CD4-positive, CD25-positive, alpha-beta regulatory T cell (primary cell): ENCODE data around the gene RPL39. TPM values are rescaled to one million over a fixed set of nuclear protein-coding genes. Genes with fewer than 3 reads are reported as not detected.
"Not testable (repeated sequence)": the region's sequence is repeated elsewhere in the genome, so short reads cannot be mapped to it uniquely, and the experiment has no call there.

Experiments
- ATAC-seq, 2 donors: fragments of 150-1000 bp; cut with Tn5 transposase; one replicate each; pipeline ENCODE4 v1.10.0; 2021; ENCODE audit warnings: low read depth in 2 of 2, moderate number of reproducible peaks in 2 of 2, moderate library complexity in 1 of 2
- DNase-seq, 3 donors: peaks; one replicate each; pipeline versions ENCODE4 v3.0.0 to v3.0.0-alpha.2; 2012 to 2022; ENCODE audit warnings: mixed read lengths in 1 of 3
- H3K27ac ChIP-seq: one replicate; pipeline ENCODE4 v1.7.0; 2013; ENCODE audit warnings: mild to moderate bottlenecking, low read length; ENCODE audit not compliant: insufficient read depth, poor library complexity, severe bottlenecking
- H3K27me3 ChIP-seq: one replicate; pipeline ENCODE4 v1.7.0; 2013; ENCODE audit warnings: low read length; ENCODE audit not compliant: control insufficient read depth, insufficient read depth
- H3K36me3 ChIP-seq: one replicate; pipeline ENCODE4 v1.7.0; 2013; ENCODE audit warnings: mild to moderate bottlenecking, low read length, moderate library complexity; ENCODE audit not compliant: control insufficient read depth, insufficient read depth
- H3K4me1 ChIP-seq: 2 replicates; pipeline ENCODE4 v1.7.0; 2013; ENCODE audit warnings: mild to moderate bottlenecking, low read length; ENCODE audit not compliant: insufficient read depth, control insufficient read depth, poor library complexity, severe bottlenecking
- H3K4me3 ChIP-seq: one replicate; pipeline ENCODE4 v1.7.0; 2013; ENCODE audit warnings: low read depth, mild to moderate bottlenecking, low read length, moderate library complexity
- H3K9me3 ChIP-seq, 2 experiments: 1 replicate in 1 of 2; 2 replicates in 1 of 2; pipeline ENCODE4 v1.7.0; 2013; ENCODE audit warnings: low read length in 2 of 2, mild to moderate bottlenecking in 1 of 2, moderate library complexity in 1 of 2; ENCODE audit not compliant: control insufficient read depth in 2 of 2
- H3K27ac Mint-ChIP-seq, 3 donors: one replicate each; pipeline ENCODE4 v1.8.0; 2020 to 2022; ENCODE audit warnings: mild to moderate bottlenecking in 3 of 3, mixed read lengths in 3 of 3, moderate library complexity in 2 of 3
- H3K27me3 Mint-ChIP-seq: one replicate; pipeline ENCODE4 v1.8.0; 2022; ENCODE audit warnings: mild to moderate bottlenecking, mixed read lengths
- H3K36me3 Mint-ChIP-seq: one replicate; pipeline ENCODE4 v1.8.0; 2020; ENCODE audit warnings: mixed read lengths
- H3K4me1 Mint-ChIP-seq, 4 donors: one replicate each; pipeline ENCODE4 v1.8.0; 2020 to 2022; ENCODE audit warnings: mixed read lengths in 4 of 4, mild to moderate bottlenecking in 1 of 4
- H3K4me3 Mint-ChIP-seq, 4 donors: one replicate each; pipeline ENCODE4 v1.8.0; 2020 to 2022; ENCODE audit warnings: mild to moderate bottlenecking in 4 of 4, mixed read lengths in 4 of 4, moderate library complexity in 3 of 4
- H3K9me3 Mint-ChIP-seq, 7 donors: one replicate each; pipeline ENCODE4 v1.8.0; 2020 to 2022; ENCODE audit warnings: mixed read lengths in 7 of 7, mild to moderate bottlenecking in 3 of 7, moderate library complexity in 2 of 7
- polyA plus RNA-seq, 4 donors: library from polyadenylated mRNA; unstranded; fragments of 300-500 nt; fragmentation: Illumina TruSeq; gene quantifications; one replicate each; pipeline ENCODE4 v1.2.3, GENCODE V29; 2021
- total RNA-seq: library from RNA; stranded (reverse); gene quantifications from one replicate; pipeline ENCODE4 v1.2.3, GENCODE V29; 2022

RPL39 gene
- total and polyA plus RNA-seq, 5 donors from 2014 or later: 2,712 to 5,634 (median 3,977) TPM

DNA sequence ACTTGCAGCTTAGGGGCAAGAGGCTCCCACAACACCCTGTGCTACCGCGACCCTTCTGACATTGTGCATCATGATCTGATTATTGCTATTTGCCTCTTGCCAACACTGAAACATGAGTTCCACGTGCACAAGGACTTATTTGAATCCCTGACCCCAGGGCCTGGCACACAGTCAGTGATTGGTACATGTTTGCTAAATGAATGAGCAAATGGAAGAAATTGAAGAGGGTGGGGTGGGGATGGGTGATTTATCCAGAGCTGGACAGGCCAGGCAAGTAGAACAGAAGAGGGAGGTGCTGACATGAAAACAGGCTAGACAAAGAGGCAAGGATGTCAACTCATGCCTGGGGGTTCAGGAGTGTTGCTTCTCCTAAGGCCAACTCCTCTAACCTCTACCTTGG, 24.9 kb upstream of the RPL39 start:
- Histone ChIP-seq H3K27ac (no peak overlapping the region), H3K27me3 (no peaks in the 10 kb centered on the region), H3K36me3 (no peaks in the 10 kb centered on the region), H3K4me1 (peaks cover 4% of the 10 kb centered on the region), H3K9me3 (no peaks in the 10 kb centered on the region), H3K4me3 (no peak overlapping the region)
- no peaks in the 10 kb centered on the region for H3K36me3 Mint-ChIP-seq
- peaks cover 0 to 7% (median 0%) of the 10 kb centered on the region in 4 donors for H3K4me1 Mint-ChIP-seq
- no peak for DNase-seq
- H3K9me3 Mint-ChIP-seq: peaks cover 0 to 2% (median 0%) of the 10 kb centered on the region in 7 donors
- H3K27me3 Mint-ChIP-seq: no peaks in the 10 kb centered on the region
- no peak overlapping the region for H3K4me3 Mint-ChIP-seq
- no peak for ATAC-seq
- H3K27ac Mint-ChIP-seq: no peak overlapping the region

- no peak overlapping the region for H3K4me3 ChIP-seq
- H3K36me3 ChIP-seq: no peaks in the 10 kb centered on the region
- Mint-ChIP-seq H3K4me3 (no peak overlapping the region), H3K36me3 (no peaks in the 10 kb centered on the region), H3K9me3 (peaks cover 0 to 2% (median 0%) of the 10 kb centered on the region in 7 donors), H3K27me3 (no peaks in the 10 kb centered on the region), H3K27ac (no peak overlapping the region), H3K4me1 (no peaks in the 10 kb centered on the region)
- ATAC-seq (no peak), DNase-seq (no peak)
- no peak overlapping the region for H3K27ac ChIP-seq
- H3K4me1 ChIP-seq: no peaks in the 10 kb centered on the region
- H3K27me3 ChIP-seq: no peaks in the 10 kb centered on the region
- H3K9me3 ChIP-seq: no peaks in the 10 kb centered on the region
Measured at GRCh38 chrX:119809185-119809666, 17.8 kb upstream of the RPL39 start.

- ATAC-seq, H3K36me3 ChIP-seq, H3K9me3 Mint-ChIP-seq, H3K4me1 Mint-ChIP-seq, H3K27ac ChIP-seq, H3K36me3 Mint-ChIP-seq, H3K4me1 ChIP-seq, H3K27me3 ChIP-seq, H3K27me3 Mint-ChIP-seq, H3K9me3 ChIP-seq, H3K4me3 Mint-ChIP-seq, DNase-seq, H3K27ac Mint-ChIP-seq, H3K4me3 ChIP-seq: not testable (repeated sequence)
Measured at GRCh38 chrX:119808461-119808860, 17.0 kb upstream of the RPL39 start.

DNA sequence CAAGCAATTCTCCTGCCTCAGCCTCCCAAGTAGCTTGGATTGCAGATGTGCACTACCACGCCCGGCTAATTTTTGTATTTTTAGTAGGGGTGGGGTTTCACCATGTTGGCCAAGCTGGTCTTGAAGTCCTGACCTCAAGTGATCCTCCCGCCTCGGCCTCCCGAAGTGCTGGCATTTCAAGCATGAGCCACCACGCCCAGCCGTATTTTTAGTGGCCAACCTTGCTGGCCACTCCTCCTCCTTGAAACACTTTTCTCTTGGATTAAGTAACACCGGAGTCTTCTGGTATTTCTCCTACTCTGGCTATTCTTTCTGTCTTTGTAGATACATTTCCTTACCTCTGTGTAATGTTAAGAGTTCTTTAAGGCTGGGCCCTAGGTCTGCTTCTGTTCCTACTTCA, 11.1 kb upstream of the RPL39 start:
- no peaks in the 10 kb centered on the region for H3K36me3 Mint-ChIP-seq
- H3K36me3 ChIP-seq: no peaks in the 10 kb centered on the region
- peaks cover 0 to 2% (median 0%) of the 10 kb centered on the region in 7 donors for H3K9me3 Mint-ChIP-seq
- DNase-seq (no peak), ATAC-seq (no peak)
- H3K27ac ChIP-seq: no peak overlapping the region
- H3K27ac Mint-ChIP-seq: no peak overlapping the region
- H3K4me1 ChIP-seq: no peaks in the 10 kb centered on the region
- H3K4me1 Mint-ChIP-seq: no peaks in the 10 kb centered on the region
- no peak overlapping the region for H3K4me3 Mint-ChIP-seq
- no peak overlapping the region for H3K4me3 ChIP-seq
- H3K27me3 Mint-ChIP-seq: no peaks in the 10 kb centered on the region
- H3K27me3 ChIP-seq: no peaks in the 10 kb centered on the region
- no peaks in the 10 kb centered on the region for H3K9me3 ChIP-seq

- Mint-ChIP-seq H3K4me1 (peaks cover 0 to 2% (median 0%) of the 10 kb centered on the region in 4 donors), H3K36me3 (no peaks in the 10 kb centered on the region), H3K27ac (no peak overlapping the region), H3K27me3 (no peaks in the 10 kb centered on the region), H3K4me3 (no peak overlapping the region), H3K9me3 (no peaks in the 10 kb centered on the region)
- H3K4me3 ChIP-seq: no peak overlapping the region
- H3K4me1 ChIP-seq: no peaks in the 10 kb centered on the region
- ATAC-seq (no peak), DNase-seq (no peak)
- no peak overlapping the region for H3K27ac ChIP-seq
- H3K9me3 ChIP-seq: no peaks in the 10 kb centered on the region
- no peaks in the 10 kb centered on the region for H3K36me3 ChIP-seq
- no peaks in the 10 kb centered on the region for H3K27me3 ChIP-seq
Measured at GRCh38 chrX:119801253-119802221, 10.1 kb upstream of the RPL39 start.

DNA sequence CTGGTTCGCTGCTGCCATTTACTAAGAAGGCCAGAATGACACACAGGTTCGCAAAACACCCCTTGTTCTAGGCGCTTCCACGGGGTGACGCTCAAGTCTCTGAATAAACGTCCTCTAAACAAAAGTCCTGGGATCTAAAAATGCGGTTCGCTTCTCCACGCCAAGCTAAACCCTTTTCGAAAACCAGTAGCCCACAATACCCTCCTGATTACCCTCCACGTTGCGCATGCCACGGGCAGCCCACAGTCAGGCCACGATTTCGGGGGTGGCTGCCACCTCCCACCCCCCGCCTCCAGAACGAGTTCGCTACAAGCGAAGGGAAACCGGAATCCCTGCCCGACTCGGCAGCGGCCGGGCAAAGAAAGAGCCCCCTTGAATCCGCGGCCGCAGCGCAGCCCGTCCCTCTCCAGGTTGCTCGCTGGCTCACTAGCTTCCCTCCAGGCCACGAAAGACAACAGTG, 423 bp downstream of the RPL39 start:
- Histone ChIP-seq H3K27ac (peak overlapping the region; percentile 94), H3K4me3 (peak overlapping the region; percentile 89), H3K36me3 (peaks cover 20% of the 10 kb centered on the region), H3K27me3 (no peaks in the 10 kb centered on the region), H3K9me3 (no peaks in the 10 kb centered on the region), H3K4me1 (peaks cover 25% of the 10 kb centered on the region)
- Mint-ChIP-seq H3K36me3 (peaks cover 13% of the 10 kb centered on the region), H3K27me3 (no peaks in the 10 kb centered on the region), H3K27ac (peak overlapping the region; percentile 95 to 98 (median 97)), H3K4me1 (peaks cover 0 to 43% (median 16%) of the 10 kb centered on the region in 4 donors), H3K4me3 (peak overlapping the region; percentile 96 to 100 (median 98)), H3K9me3 (no peaks in the 10 kb centered on the region)
- ATAC-seq (peak; percentile 36 to 43), DNase-seq (peak; percentile 8 to 69 (median 54))

GRCh38 chrX:119784747-119785446, 6.5 kb downstream of the RPL39 start:
- peak in 1 of 2 donors; percentile 62 for ATAC-seq

More at GRCh38 chrX:119784747-119785446, 6.5 kb downstream of the RPL39 start:
- Histone ChIP-seq H3K4me3 (no peak overlapping the region), H3K27ac (no peak overlapping the region), H3K27me3 (no peaks in the 10 kb centered on the region), H3K36me3 (peaks cover 43% of the 10 kb centered on the region), H3K9me3 (no peaks in the 10 kb centered on the region), H3K4me1 (peaks cover 20% of the 10 kb centered on the region)
- peaks cover 0 to 51% (median 16%) of the 10 kb centered on the region in 4 donors for H3K4me1 Mint-ChIP-seq
- peak overlapping the region in 1 of 4 donors; percentile 3 for H3K4me3 Mint-ChIP-seq
- H3K36me3 Mint-ChIP-seq: peaks cover 23% of the 10 kb centered on the region
- DNase-seq: peak; percentile 23 to 55 (median 43)
- peak overlapping the region in 1 of 3 donors; percentile 77 for H3K27ac Mint-ChIP-seq
- no peaks in the 10 kb centered on the region for H3K9me3 Mint-ChIP-seq
- no peaks in the 10 kb centered on the region for H3K27me3 Mint-ChIP-seq
